Urothelium cell line (cell line): ENCODE results near the gene ERCC4.

Experiments used
- DNase-seq: peaks from one replicate; pipeline ENCODE4 v3.0.0; 2011; ENCODE audit warnings: low spot score, mixed read lengths
- FAIRE-seq: peaks from 2 replicates; lab custom pipeline; 2011; peaks lifted over from hg19 to GRCh38; lab: Jason Lieb, UNC

ERCC4 gene

DNA sequence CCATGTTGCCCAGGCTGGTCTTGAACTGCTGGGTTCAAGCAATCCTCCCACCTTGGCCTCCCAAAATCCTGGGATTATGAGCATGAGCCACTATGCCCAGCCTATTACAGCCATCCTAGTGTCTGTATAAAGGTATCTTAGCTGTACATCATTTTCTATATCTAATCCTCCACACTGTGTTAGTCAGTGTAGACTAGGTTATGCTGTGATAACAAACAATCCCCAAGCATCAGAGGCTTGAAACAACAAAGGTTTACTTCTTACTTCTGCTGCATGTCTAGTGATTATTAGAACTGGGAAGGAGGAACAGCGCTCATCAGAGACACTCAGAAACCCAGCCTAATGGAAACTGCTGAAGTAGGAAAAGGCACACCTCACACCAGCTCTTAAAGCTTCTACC, 68.1 kb downstream of the ERCC4 start:
- FAIRE-seq (no peak), DNase-seq (no peak)

- FAIRE-seq (no peak), DNase-seq (no peak)
Observed at GRCh38 chr16:13992322-13992721, 72.4 kb downstream of the ERCC4 start.

DNA sequence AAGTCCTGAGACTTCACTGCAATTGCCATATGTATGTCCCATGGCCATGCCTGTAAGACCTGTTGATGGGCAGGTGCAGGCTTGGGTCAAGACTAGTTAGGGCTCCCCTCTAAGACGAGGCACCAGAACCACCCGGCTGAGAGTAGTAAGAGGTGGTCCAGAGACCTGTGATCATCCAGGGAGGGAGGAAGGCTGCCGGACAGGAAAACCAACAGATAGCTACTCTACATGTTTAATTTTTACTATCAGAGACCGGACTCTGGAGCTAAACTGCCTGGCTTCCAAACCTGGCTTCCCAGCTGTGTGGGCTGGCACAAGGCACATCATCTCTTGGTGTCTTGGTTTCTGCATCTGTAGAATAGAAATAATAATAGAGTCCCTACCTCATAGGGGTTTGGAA, 73.0 kb downstream of the ERCC4 start:
- FAIRE-seq (no peak), DNase-seq (no peak)

GRCh38 chr16:13994239-13995106, 74.5 kb downstream of the ERCC4 start:
- no peak for FAIRE-seq

GRCh38 chr16:13995194-13995593, 75.2 kb downstream of the ERCC4 start:
- DNase-seq (no peak), FAIRE-seq (no peak)

More at GRCh38 chr16:13994239-13995106, 74.5 kb downstream of the ERCC4 start:
- DNase-seq = no peak

DNA sequence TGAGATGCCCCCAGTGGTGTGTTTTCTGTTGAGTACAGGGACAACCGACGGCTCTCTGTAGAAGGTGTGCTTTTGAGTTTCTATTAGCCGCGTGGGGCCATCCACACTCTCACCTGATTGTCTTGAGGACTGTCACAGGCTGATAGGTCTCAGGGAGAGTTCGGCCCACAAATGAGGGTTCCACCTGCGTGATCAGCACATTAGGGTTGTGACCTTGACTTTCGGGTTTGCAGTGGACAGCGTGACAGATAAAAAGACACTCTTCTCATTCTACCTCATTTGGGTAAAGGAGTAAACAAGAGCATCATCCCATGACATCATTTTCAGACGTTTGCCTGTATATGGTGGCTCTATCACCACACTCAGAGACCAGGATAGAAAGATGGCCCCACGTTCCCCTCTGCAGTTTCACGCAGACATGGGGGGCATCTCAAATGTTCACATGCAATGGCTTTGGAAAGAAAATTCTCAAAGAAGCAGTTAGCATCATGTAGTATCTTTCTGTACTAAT, 76.9 kb downstream of the ERCC4 start:
- FAIRE-seq (no peak), DNase-seq (no peak)

GRCh38 chr16:13997526-13997925, 77.6 kb downstream of the ERCC4 start:
- DNase-seq (no peak), FAIRE-seq (no peak)

DNA sequence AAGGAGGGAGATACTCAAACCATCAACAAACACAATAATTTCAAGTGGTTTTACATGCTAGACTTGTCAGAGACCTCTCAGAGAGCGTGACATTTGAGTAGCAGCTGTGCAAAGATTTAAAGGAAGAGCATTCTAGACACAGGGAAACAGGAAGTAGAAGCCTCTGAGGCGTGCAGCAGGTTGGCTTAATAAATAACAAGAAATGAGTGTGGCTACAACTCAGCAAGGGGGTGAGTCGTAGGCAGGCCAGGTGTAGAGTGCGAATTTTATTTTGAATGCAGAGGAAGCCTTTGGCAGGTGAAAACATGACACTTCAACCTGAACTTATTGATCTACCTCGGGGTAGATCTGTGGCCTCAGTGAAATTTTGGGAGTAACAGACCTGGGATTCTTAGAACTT, 78.0 kb downstream of the ERCC4 start:
- FAIRE-seq (no peak), DNase-seq (no peak)

DNA sequence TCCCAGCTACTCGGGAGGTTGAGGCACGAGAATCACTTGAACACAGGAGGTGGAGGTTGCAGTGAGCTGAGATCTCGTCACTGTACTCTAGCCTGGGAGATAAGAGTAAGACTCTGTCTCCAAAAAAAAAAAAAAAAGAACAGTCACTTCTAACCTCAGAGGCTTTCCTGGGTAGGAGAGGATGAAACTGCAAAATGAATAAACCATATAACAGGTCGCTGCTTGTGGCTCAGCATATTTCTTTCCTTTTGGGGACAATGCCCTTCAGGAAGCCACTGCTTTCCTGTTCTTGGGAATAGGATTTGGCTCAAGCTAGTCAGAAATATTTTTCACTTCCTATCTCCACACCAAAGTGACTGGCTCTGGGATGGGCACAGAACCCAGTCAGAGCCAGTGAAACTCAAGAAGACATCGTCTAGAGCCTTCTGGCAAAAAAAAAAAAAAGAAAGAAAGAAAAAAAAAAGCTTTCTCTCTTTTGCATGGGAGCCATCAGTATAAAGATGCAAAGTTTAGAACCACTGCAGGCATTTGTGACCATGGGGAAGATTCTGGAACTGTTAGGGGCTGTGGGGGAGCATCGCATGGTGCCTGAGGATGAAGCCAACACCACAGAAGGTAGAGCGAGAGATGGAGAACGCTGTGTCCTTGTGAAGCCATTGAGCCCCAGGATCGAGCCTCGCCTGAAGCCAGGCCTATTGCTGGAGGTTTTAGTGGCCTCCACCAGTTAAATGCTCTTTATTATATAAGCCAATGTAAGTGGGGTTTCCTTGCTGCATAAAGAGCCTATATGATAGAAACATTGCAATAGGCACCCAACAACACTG, 79.3 kb downstream of the ERCC4 start:
- no peak for DNase-seq
- no peak for FAIRE-seq

DNA sequence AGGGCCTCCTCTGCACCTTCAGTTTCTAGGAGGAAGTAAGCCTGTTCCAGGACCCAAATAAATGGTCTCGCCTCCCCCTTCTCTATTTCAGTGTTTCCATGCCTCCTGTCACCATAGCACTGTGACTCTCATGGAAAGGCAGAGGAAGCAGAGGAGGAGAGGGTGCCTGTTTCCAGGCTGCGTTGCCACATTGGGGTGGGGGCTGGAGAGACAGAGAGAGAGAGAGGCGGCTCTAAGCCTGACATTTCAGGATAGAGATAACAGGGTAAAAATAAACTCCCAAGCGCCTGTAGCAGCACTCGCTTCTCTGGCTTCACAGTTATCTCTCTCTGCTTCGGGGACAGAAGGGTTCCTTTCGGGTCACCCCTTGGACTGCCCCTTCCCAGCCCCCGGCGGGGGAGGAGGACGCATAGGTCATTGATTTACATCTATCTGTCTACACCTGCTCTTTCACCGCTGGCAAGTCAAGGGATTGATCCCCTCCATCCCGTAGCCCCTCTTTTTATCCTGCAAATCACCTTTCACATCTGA, 80.0 kb downstream of the ERCC4 start:
- FAIRE-seq = no peak

DNA sequence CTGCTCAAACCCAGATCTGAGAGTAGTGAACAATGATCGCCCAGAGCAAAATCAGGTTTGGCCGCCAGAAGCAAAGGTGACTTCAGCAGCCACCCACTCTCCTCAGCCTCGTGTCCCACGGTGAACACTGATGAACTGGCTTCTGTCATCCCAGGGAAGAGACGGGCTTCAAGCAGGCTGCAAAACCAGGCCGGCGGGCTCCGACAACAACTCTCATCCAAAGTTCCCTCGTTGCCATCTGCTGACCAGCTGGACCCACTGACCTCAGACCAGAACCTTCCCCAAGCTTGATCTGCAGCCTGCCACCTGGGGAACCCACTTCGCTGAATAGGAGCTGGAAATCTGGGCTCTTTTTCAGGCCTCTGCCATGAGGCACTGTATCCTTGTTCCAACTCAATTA, 81.6 kb downstream of the ERCC4 start:
- DNase-seq = no peak
- FAIRE-seq = no peak

More for the DNA sequence above, 80.0 kb downstream of the ERCC4 start:
- no peak for DNase-seq
